ENCODE data around the gene IZUMO2.
A peak's percentile ranks its signal among the peaks of the same experiment; 100 is the strongest.
"Not testable (repeated sequence)": the region's sequence is repeated elsewhere in the genome, so short reads cannot be mapped to it uniquely, and the experiment has no call there.

The IZUMO2 gene

DNA sequence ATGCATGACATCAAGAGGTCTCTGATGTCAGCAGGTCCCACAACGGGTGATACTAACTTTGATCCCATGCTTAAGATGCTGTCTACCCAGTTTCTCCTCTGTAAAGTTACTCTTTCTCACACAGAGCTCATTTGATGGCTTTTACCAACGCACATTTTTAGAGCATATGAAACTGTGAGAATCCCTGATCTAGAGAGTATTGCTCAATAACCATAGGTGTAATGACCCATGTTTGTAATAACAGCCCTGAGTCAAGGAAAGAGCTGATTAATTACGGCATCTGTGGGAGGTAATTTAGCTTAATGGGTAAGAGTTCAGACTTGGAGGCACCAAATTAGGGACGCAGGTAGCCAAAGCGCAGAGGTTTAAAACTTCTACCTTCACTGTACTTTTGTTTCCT is 18.0 kb upstream of the IZUMO2 start:
- DNase-seq = no peak

DNA sequence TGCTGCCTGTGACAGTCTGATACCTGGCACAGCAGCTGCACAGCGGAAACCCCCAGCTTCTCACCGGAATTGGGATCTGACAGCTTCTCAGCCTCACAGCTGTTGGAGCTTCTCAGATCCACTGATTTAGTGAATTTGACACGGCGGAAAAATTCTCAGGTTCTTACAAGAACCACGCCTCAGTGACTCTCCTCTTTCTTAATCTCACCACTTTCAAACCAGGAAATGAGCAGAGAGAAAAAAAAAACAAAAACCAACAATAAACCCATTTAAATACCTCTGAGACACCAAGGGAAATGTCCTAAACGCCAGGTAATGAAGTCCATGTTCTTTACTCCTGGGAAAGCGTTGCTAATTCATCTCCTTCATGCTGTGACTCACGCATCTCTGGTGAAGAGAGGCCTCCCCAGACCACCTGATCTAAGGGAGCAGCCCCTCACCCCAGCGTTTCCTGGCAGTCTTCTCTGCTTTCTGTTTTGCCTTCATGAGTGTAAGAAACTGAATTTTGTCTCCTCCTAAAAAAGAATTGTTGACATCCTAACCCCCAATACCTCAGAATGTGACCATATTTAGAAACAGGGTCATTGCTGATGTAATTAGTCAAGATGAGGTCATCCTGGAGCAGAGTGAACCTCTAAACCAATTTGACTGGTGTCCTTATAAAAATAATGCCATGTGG is 15.9 kb upstream of the IZUMO2 start:
- no peak for DNase-seq

DNA sequence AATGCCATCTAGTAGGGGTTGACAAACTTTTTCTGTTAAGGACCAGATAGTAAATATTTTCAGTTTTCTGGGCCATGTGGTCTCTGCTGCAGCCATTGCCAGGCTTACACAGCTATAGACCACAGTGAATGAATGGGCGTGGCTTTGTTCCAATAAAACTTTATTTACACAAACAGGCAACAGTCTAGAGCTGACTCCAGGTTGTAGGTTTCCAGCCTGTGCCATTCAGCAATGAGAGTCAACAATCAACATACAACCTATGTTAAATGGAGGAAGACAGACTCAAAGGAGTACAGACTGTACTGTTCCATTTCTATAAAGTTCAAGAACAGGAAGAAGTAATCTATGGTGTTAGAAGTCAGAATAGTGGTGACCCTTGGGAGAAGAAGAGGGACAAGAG is 15.2 kb upstream of the IZUMO2 start:
- no peak for DNase-seq

DNA sequence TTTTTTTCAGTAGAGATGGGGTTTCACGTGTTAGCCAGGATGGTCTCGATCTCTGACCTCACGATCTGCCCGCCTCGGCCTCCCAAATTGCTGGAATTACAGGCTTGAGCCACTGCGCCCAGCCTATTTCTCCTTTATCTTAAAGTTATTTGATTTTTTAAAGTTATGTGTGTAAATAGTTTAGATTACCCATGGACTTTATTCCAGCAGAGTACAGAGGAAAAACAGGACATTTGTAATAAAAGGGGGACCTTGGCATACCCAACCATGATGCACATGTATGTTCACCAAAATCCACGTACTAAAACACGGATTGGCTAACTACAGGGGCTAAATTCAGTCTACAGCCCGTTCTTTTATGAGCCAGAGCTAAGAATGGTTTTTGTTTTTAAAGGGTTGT is 13.7 kb upstream of the IZUMO2 start:
- no peak for DNase-seq

DNA sequence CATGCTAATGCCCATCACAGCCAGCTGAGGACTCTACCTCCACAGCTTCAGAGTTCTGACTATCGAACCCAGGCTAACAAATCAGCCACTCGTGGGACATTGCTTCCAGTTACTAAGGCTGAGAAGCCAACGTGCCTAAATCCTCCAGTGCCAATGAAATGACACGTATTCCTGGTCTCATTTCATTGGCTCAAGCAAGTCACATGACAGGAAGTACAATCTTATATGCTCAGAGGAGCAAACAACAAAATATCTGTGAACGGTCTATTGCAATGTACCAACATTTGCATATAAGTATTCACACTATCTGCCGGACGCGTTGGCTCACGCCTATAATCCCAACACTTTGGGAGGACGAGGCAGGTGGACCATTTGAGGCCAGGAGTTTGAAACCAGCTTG is 12.8 kb upstream of the IZUMO2 start:
- DNase-seq = no peak

DNA sequence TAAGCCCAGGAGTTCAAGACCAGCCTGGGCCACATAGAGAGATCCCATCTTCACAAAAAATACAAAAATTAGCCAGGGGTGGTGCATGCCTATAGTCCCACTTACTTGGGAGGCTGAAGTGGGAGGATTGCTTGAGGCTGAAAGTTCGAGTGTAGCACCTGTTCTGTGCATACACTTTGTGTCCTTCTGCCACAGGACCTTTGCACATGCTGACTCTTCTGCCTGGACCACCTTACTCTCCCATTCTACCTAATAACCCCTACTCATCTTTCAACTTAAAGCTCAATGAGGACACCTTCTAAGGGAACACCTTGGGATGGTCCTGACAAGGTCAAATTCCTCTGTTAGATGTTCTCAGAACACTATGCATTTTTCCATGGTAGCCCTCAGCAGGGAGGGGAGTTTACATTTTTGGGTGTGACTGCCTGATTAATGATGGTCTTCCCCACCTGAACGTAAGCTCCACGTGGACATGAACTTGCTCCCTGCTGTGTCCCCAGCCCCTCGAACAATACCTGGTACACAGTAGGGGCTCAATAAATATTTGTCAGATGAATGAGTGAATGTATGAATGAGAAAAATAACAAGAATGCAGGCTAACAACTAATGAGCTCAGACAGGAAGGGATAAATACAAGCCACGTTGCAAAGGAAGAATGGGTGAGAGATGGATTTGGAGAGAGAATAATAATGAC is 11.2 kb upstream of the IZUMO2 start:
- DNase-seq = no peak

DNA sequence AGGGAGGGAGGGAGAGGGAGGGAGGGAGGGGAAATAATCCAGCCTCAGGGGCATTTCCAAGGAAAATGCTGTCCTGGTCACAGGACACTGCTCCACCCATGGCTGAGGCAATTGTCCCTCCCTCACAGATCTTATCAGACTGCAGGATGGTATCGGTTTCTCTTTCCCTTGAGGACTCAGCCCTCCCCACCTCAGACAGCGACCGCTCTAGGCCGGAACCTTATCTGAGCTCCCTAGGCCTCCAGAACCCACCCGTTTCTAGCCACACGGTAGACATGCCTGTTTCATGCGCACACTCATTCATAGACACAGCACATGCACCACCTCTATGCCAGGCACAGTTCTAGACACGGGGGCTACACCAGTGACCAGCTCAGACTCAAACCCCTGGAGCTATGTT is 10.0 kb upstream of the IZUMO2 start:
- DNase-seq = no peak

DNA sequence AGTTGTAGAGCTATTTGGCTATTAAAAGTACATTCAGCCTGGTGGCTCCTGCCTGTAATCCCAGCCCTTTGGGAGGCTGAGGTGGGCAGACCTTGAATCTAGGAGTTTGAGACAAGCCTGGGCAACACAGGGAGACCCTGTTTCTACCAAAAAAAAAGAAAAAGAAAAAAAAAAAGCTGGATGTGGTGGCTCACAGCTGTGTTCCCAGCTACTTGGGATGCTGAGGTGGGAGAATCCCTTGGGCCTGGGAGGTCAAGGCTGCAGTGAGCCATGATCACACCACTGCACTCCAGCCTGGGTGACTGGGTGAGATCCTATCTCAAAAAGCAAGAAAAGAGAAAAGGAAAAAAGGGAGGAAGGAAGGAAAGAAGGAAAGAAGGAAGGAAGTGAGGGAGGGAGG is 9.6 kb upstream of the IZUMO2 start:
- no peak for DNase-seq

DNA sequence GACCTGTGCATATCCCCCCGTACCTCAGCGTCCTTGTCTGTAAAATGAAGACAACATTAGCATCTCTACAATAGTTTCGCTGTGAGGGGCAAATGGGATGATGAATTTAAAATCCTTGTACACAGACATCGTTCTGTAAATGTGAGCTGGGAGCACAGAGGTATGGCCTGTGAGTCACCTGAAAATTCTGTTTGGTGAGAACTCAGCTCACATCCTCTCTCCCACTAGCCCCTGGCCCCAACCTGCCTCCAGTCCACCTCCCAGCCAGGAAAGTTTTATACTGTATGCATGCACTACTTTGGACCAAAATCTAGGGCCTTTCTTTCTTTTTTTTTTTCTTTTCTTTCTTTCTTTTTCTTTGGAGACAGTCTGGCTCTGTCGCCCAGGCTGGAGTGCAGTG is 8.7 kb upstream of the IZUMO2 start:
- DNase-seq = no peak

DNA sequence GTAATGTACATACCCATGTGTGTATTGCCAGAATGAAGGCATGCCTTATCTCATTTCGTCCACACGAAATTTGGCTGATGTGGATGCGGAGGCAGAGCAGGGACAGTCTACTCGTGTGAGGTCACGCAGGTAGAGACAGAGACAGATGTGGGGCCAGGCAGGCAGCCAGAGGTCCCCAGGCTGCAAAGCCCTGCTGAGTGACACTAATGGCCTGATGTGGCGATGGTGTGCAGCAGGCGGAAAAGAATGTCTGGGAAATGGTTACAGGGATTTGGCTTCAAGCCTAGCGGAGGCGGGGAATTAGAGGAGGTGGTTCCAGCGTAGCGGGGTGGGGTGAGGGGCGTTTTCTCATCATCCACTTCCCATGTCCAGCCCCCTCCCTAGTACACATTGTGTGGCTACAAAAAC is 4.2 kb upstream of the IZUMO2 start:
- no peak for DNase-seq

DNA sequence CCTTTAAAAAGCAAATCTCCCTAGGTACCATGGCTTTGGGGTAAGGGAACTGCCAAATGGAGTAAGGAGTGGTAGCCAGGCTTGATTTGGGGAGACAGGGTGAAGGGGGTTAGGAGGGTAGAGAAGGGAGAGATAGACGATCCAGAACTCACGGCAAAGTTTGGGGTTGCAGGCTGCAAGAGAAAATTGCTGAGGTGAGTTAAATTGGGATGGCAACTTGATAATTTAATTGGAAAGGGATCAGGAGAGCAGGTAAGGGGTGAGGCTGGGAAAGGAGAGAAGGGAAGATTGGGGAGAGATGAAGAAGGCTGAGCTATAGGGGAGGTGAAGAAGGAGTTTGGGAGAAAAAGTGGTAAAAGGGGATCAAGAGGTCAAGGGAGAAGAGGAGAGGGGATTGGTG is 4.0 kb downstream of the IZUMO2 start:
- DNase-seq = no peak

DNA sequence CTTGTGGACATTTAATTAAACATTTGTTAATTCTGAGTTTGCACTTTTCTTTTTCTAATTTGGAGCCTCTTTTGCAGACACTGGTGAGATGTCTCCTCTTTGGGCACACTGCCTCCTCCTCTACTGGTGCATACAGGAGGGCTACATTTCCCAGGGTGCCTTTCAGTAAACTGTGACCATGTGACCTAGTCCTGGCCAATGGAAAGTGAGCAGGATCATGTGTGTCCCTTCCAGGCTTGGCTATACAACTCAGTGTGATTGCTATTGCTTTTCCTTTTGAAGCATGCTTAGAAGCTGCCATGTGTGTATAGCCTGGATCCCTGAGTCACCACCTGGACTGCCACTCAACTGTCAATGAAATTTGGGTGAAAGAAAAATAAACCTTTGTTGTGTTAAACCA is 4.5 kb downstream of the IZUMO2 start:
- no peak for DNase-seq

DNA sequence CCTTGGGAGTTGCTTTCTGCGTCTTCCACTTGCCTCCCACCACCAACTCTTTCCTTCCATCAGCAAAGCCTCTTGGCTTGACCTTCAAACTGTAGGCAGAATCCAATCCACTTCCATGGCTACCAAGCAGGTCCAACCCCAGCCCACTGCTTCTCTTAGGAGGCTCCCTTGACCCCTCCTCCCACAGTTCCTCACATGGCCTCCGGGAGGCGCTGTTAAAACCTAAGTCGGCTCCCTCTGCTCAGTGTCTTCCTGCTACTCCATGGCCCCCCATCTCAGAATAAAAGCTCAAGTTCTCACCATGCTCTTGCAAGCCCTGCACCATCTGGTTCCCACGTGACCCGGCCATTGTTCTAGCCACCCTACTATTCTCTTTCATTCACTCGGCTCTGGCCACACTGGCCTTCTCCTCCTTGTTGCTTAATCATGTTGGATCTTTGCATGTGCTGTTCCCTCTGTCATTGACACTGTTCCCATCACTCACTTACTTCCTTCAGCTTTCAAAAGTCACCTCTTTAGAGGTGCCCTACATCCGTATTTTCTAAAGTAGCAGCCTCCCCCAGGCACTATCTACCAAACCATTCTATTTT is 7.5 kb downstream of the IZUMO2 start:
- no peak for DNase-seq

DNA sequence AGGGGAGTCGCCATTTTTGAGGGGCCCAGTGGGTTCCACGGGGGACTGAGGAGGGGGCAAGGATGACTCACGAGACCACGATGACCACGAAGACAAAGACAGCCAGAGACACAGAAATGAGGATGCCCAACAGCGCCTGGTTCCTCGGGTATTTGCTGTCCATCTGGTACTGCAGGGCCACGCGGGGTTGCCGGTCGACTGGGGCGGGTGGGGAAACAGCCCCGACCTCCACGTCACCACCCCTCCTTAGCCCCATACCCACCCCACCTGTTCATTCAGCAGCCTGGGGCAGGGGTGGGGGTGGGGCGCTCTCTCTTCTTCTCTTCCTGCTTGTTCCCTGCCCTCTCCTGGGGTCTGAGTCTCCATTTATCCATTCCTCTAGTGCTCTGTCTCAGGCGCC is 8.6 kb downstream of the IZUMO2 start:
- no peak for DNase-seq

DNA sequence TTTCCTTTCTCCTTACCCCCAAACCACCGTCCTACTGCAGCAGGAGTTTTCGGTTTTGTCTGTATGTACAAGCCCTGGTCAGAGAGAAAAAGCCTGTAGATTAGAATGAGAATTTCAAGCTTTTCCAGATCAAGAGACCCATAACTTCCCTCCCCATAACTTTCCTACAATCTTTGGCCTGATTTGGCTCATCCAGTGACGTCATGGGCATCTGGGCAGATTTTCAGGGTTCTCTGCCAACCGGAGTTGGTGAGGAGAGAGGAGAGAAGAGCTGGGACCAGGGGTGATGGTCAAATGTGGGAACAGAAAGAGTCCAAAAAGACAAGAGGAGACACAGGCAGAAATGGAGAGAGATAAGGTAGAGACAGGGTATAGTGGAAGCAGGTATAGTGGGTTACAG is 10.5 kb downstream of the IZUMO2 start:
- no peak for DNase-seq

DNA sequence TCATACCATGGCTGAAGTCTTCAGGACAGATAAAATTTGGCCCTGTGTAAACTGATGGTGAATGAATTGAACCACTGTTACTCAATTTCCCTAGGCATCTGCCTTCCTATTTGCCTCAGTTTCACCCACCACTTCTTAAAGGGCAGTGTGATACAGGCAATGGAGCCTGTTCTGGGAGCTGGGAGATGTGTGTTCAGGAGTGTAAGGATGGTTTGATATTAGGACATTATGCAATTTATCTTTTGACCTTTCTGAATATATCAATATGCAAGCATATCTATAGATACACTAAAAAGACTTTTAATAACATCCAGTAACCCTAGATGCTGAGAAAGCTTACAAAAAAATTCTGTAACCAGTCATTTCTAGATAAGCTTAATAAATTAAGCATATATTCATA is 14.6 kb downstream of the IZUMO2 start:
- no peak for DNase-seq

DNA sequence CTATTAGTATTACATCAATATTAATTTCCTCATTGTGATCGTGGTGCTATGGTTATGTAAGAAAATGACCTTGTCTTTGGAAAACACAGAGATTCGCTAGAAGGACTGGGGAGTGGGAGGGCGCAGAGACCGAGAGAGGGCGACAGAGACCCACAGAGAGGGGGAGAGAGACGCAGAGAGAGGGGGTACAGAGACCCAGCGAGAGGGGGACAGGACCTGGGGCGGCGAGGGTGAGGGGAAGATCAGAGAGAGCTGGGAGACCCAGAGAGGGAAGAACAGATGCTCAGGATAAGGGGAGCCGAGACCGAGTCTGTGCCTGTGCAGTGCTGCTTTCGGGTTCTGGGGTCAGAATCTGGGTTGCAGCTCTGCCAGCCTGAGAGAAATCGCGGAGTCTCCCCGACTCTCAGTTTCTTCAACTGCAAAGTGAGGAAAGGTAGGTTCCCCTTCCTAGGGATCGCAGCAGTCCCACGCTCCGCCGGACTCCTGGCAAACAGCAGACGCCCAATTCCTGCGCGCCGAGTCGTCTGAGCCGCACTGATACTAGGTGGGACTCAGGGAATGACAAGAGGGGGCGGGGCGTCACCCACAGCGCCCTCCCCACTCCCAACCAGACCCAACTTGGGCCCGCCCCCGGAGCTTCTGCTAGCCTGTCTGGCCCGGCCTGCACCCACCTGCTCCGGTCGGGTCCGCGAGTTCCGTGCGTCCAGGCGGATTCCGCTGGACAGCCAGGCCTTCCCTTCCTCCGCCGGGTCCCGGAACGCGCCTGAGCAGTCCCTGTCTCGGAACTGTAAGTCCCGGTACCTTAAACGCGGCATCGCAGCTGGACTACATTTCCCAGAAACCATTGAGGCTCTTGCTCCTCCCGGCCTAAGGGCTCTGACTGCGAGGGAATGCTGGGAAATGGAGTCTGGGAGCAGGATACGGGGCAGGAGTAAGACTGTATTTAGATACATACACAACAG is 15.3 kb downstream of the IZUMO2 start:
- peak; percentile 69 for DNase-seq

DNA sequence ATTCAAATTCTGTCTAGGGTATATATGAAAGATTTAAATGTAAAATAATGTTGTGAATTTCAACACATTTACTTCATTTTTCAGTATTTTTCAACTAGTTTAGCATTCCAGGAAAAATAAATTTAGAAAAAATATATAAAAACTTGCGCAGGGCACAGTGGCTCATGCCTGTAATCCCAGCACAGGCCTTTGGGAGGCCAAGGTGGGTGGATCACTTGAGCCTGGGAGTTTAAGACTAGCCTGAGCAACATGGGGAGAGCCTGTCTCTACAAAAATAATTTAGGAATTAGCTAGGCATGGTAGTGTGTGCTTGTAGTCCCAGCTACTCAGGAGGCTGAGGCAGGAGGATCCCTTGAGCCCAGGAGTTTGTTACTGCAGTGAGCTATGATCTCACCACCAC is 21.2 kb downstream of the IZUMO2 start:
- DNase-seq = not testable (repeated sequence)

DNA sequence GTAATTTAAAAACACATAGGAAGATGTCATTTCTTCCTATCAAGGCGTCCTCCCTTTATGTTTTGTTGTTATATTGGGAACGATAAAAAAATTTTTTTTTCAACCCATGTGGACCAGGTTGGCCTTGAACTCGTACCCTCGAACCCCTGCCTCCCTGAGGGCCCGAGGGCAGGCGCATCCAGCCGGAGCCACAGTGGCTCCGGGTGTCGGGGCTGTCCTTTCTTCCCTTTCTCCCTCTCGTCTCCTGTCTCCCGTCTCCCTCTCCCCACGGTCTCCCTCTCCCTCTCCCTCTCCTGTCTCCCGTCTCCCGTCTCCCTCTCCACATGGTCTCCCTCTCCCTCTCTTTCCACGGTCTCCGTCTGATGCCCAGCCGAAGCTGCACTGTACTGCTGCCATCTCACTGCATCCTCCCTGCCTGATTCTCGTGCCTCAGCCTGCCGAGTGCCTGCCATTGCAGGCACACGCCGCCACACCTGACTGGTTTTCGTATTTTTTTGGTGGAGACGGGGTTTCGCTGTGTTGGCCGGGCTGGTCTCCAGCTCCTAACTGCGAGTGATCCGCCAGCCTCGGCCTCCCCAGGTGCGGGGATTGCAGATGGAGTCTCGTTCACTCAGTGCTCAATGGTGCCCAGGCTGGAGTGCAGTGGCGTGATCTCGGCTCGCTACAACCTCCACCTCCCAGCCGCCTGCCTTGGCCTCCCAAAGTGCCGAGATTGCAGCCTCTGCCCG is 22.8 kb downstream of the IZUMO2 start:
- DNase-seq = not testable (repeated sequence)

DNA sequence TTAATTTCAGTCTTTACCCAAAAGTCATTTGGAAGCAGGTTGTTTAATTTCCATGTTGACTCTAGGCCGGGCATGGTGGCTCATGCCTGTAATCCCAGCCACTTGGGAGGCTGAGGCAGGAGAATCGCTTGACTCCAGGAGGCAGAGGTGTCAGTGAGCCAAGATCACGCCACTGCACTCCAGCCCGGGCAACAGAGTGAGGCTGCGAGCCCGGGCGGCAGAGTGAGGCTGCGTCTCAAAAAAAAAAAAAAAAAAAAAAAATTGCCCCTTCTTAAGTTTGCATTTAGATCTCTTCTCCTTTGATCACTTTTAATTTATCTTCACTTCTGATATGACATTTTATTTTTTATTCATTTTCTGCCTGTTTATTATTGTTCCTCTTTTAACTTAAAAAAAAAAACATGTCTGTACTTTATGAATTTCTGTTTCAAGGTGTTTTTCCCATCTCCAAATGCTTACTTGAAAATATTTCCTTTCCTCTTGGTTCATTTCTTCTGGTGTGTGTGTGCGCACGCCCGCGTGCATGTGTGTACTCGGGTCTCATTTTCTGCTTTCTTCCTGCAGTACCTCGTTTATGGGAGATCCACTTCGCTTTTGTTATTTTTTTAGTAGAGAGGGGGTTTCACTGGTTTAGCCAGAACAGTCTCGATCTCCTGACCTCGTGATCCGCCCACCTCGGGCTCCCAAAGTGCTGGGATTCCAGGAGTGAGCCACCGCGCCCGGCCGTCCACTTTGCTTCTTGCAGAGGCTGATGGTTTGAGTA is 26.3 kb downstream of the IZUMO2 start:
- DNase-seq = peak; percentile 4

DNA sequence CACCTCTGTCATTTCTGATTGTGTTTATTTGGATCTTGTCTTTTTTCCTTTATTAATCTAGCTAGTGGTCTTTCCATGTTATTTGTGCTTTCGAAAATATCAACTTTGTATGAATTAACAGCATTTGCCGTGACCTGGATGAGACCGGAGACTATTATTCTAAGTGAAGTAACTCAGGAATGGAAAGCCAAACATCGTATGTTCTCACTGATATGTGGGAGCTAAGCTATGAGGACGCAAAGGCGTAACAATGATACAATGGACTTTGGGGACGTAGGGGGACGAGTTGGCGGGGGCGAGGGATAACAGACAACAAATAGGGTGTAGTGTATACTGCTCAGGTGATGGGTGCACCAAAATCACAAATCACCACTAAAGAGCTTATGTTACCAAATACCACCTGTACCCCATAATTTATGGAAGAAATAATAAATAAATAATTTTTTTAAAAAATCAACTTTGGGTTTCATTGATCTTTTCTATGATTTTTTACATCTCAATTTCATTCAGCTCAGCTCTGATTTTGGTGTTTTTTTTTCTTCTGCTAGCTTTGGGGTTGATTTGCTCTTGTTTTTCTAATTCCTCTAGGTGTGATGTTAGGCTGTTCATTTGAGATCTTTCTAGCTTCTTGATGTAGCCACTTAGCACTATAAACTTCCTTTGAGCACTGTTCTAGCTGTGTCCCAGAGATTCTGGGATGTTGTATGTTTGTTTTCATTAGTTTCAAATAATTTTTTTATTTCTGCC is 27.1 kb downstream of the IZUMO2 start:
- DNase-seq = not testable (repeated sequence)
